Activated T-cell treated with anti-CD3 and anti-CD28 coated beads, Interleukin-2, amount 50 U/mL, for 1 hour (primary cell): ENCODE results near the gene MOB3B.

Experiments
- DNase-seq: peaks from one replicate; pipeline ENCODE4 v3.0.0-alpha.2; 2020

The MOB3B gene

DNA sequence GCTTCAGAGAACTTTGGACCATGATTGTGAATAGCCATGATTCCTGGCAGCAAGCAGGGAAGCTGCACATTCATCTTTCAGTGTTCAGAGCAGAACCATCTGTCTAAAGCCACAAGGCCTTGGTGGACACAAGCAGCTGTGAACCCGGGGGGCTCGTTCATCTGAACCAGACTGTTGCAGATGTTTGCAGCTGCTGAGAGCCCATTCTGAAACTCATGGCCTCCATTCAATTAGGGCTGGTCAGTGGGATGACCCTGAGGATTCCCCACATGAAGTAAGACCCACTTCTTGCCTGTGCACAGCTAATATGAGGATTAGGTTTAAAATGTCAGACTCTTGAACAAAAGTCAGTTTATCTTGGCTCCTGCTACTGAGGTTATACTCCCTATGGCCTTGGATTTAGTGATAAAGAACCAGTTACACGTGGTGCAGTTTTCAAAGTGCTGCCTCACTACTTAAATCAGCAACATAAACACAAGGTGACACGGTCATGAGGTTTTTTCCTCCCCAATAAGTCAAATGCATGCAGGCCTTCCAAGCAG, 115.3 kb downstream of the MOB3B start:
- no peak for DNase-seq

DNA sequence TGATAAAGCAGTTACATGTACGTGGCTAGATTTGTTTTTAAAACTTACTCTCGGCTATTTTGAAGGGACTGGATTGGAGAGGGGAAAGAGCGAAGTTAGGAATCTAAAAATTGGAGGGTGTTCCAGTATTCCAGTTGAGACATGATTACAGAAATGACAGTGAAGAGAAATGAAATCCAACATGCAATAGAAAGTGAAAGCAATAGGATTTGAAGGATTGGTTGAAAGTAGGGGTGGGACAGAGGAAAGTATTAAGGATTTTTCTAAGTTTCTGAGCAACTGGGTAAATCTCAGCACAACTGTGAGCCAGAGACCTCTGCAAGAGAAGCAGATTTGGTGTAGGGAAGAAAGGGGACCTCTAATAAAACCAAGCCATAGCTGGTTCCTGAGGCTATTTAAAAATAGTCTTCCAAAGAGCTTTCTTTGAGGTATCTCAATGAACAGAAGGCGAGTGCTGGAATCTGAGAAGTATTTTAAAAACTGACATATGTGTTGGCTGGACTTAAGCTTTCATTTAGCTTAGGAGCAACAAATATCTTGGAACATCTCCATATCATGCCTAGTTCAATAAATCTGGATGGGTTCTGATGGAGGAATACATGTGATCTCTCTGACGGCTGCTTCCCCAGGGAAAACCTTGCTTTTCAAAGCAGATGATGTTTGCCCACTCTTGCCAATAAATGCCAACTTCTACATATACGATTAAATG, 115.9 kb downstream of the MOB3B start:
- DNase-seq, result no peak

DNA sequence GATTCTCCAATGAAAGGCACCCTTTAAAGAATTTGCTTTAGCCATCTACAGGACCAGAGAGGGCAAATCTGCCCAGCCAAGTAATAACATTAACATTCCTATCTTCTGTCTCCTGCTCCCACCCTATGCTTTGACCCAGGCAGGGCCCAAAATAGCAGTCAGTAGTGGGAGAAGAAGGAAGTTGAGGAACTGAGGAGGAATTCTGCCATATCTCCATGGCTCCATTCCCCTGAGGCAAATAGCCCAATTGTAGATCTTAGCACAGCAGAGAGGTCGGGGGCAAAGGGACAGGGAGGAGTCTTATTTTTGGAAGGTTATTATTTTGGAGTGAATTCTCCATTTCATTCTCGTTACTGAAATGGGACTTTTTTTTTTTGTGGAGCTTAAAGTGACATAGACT, 116.7 kb downstream of the MOB3B start:
- DNase-seq, result no peak

DNA sequence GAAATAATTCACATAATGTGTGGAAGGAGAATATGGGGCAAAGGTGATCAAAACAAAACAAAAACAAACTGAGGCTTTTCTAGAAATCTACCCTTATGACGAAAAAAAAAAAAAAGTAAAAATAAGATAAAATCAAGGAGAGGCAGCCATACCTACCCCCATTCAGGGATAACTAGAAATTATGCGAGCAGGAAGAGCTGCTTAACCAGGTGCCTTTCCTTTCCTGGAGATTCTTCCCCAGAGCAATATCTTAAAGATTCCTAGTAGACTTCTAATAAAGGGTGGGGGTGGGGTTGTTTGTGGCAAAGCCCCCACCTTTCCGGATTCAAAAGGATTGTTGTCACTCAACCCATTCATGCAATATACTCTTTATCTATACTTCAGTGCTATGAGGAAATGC, 117.5 kb downstream of the MOB3B start:
- DNase-seq, result no peak

DNA sequence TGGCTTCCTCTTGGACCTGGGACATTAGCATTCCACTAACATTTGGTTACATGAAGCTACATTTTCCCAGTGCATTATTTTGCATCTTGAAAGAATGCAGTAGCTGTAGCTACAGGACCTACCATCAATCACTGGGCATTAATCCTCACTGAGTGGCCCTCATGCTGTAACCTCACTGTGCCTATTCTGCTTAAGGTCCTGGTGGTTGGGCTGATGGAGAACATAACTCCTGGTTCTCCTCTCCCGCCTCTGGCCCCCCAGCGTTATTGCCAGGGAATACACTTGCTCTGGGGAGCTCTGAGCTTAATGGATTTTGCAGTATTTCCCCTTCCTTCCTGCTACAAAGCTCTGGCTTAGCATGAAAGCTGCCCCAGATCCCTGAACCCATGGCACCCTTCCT, 121.1 kb downstream of the MOB3B start:
- no peak for DNase-seq

DNA sequence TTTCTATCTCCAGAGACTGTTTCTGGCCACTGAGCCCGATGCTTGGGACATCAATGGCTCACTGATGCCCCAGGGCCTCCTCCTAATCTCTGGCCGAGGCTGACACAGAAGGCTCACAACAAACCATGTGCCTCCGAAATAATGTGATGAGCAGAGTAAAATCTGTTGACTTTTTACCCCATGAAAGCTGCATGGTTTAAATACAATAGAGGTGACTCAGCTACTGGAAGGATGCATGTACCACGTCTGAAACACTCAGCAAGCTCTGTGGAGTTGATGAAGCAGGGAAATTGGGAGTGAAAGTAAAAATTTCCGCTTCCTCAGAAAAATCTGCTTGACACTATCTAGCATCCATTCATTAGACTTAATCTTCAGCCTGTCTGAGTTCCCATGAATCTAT, 121.6 kb downstream of the MOB3B start:
- DNase-seq, result no peak

DNA sequence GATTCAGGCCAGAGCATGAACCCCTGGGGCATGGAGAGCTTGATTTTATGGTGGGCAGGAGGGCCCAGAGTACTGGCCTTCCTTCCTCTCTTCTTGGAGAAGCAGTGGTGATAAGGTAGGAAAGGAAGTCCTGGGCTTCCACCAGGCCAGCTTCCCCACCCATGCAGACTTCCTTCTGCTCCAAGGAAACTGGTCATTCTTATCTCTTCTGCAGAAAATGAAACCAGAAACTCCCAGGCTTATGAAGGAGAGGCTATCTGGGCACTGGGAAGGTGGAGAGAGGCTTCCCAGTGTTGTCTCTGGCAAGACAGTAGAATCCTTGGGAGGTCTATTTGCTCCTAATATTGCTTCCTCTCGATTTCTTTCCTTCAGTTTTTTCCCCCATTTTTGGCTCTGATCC, 122.1 kb downstream of the MOB3B start:
- no peak for DNase-seq

DNA sequence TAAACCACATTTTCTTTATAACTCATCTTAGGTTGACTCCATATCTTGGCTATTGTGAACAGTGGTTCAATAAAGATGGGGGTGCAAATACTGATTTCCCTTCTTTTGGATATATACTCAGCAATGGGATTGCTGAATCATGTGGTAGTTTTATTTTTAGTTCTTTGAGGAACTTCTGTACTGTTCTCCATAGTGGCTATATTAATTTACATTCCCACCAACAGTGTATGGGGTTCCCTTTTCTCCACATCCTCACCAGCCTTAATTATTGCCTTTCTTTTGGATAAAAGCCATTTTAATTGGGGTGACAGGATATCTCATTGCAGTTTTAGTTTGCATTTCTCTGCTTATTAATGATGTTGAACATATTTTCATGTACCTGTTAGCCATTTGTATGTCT, 125.0 kb downstream of the MOB3B start:
- no peak for DNase-seq

DNA sequence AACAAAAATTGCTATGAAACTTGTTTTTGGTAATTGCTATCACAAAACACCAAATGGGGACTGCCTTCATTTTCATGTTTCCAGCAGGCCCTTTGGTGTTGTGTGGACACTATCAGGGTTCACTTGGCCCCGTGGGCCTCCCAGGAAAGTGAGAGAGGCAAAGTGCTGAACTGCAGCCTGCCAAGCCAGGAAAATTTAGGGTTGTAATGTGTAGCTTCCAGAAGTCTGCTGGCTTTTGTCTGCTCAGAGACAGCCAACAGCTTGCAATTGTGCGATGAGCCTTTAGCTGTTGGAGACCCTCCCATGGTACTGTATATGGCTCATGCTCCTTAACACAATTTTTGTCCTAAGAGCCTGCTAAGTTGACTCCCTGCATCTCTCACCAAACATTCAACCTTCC, 127.0 kb downstream of the MOB3B start:
- no peak for DNase-seq

DNA sequence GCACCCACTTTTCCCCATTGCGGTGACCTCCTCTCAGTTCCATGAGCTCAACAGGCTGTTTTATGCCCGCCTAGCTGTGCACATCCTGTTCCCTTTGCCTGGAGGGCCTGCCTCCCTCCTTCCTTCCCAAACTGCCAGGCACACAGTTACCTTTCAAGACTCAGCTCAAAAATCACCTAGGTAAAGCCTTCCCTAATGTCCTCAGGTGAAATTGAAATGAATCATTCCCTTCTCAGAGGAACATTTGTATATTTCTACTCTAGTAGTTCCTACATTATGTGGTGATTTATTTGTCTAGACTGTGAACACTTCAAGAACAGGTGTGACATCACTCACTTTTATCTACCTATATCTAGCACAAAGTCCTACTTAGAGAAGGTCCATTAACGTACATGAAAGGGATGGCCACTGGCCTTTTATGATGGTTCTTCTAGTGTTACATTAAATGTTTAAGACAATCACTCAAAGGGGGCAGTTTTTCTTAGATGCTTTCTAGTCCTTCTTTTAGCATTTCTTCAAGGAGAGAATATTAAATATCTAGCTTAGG, 129.2 kb downstream of the MOB3B start:
- no peak for DNase-seq

DNA sequence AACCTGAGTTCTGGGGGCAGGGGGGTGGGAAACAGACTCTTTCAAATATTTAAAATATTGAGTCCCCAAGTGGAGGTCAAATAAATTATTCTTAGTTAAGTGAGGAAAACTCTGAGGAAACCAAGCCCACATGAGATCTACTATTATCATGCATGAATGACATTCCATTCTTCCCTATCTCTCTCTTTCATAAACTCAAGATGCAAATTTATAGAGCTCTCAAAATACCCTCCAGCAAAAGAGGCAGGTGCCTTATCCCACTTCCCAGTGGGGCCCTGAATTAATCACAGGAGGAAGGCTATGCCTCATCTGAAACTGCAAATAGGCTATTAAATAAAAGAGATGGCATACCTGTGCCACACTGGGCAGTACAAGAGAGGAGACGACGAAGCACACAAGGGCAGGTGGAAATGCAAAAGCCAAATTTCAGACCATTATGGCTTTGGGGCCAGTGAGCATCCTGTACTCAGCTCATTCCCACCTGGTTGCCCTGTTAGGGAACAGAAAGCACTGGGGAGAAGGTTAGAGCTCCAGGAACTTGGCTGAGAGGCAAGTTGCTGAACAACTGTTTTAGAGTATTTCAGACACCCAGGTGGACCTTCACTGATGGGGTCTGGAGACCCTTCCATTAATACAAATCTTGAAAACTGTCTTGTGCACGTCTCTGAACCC, 130.5 kb downstream of the MOB3B start:
- DNase-seq, result no peak

DNA sequence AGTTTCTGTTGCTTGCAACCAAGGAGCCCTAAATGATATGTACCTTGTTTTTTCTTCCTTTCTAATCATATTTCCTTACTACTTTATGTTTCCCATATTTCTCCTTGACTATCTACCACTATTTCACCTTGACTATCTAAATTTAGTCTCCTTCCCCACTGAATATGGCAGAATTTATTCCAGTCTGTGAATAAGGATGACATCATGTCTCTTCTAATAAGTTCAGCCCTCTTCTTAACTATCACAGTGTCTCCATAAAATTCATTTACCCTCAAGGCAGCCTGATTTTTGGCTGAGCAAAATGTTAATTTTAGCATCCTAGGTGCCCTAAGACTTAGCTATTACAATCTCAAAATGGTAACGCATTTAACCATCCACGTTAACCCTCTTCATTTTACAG, 133.1 kb downstream of the MOB3B start:
- no peak for DNase-seq

DNA sequence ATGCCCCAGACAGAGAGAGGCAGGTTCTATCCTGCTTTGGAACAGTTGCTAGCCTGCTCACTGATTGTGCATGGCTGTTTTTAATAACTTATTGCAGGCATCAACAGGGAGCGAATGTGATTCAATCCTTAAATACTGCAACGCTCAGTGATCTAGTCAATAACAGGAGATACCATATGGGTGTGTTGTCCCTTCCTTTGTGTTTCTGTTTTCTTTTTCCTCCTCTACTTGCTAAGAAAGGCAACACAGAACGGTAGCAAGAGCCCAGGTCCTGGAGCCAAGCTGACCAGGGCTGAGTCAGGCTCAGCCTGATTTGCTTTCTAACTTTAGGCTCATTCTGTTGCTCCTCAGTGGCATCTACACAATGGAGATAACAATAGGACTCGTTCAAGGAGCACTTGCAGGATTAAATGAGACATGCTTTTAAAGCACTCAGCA, 134.1 kb downstream of the MOB3B start:
- DNase-seq, result no peak

DNA sequence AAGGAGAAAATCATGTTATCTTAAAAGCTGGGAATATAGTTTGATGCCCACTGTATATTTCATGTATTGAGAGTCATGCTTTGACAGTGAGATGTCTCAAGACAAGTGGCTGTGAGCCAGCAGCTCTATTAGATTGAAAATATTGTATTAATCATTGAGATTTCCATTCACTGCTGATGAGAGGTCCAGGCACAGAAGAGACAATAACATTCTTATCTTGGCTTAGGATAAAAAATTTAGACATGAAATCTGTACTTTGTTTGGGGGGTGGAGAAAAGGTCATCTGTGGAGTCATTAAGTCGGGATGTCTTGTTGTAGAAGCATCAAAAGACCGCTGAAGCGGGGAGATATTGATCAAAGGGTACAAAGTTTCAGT, 134.8 kb downstream of the MOB3B start:
- no peak for DNase-seq

DNA sequence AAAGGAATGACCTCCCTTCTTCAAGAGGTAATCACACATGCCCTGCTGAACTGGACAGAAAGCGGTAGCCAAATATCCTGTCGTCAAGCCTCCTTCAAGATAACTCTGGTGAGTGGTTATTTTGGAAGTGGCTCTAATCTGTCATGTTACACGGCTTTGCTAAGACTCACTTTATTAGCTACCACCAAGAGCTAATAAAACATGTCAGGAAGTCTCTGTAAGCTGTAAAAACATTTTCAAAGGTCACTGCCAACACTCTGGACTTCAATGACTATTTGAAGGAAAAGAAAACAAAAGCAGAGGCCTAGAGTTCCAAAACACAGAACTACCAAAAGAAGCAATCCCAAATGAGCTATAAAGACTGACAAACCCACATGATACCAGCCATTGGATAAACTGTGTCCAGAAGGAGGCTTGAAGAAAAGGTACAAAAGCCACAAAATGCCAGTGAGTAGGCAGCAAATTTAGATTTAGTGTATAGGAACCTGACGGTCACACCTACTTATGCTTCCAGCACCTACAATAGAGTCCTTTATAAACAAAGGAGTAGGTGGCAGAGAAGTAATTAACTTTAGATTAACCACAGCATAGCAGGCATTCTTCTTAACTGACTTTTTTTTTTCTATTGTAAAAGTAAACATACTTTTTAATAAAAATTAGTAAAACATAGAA, 135.3 kb downstream of the MOB3B start:
- no peak for DNase-seq

DNA sequence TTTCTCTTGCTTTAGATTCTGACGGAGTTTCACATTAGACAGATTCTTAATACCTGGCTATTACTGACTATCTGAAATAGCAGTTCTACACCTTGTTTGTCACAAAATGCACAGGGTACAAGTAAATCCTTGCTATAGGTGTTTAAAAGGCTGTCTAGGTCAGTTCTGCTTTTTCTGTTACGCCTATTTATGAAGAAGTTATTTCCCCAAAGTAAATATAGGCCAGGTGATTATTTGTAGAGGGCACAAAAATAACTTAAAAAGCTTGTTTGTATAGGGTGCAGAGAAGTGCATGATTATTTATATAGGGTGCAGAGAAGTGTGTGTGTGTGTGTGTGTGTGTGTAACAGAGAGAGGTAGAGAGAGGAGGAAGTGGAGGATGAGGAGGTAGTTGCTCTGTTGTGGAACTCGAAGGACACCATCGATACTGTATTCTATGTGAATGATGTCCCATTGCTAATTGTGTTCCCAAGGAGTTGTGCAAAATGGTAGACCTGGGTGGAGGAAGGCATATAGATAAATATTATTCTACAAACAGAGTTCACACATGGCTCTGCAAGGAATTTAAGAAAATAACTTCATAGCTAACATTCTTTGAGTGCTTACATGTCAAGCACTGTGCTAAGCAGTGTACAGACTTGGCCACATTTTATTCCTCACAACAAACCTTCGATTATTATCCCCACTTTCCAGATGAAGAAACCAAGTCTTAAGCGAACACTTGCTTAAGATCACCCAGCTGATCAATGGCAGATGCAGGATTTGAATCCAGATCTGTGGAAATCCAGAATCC, 136.4 kb downstream of the MOB3B start:
- no peak for DNase-seq

DNA sequence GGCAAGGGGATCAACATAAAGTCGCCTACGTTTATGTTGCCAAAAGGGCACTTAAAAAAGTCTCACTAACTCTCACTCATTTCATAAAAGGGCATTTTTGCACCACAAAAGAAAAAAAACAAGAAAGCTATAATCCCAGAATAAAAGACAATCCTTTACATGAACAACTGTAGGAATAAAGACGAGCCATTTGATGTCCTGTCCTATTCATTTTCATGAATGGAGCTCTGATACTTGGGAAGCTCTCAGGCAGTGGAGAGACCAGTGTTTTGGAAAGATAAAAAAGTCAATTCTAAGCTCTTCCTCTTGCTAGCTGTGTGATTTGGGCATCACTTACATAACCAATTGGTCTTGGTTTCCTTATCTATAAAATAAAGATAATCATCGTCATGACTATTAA, 137.2 kb downstream of the MOB3B start:
- DNase-seq, result no peak

DNA sequence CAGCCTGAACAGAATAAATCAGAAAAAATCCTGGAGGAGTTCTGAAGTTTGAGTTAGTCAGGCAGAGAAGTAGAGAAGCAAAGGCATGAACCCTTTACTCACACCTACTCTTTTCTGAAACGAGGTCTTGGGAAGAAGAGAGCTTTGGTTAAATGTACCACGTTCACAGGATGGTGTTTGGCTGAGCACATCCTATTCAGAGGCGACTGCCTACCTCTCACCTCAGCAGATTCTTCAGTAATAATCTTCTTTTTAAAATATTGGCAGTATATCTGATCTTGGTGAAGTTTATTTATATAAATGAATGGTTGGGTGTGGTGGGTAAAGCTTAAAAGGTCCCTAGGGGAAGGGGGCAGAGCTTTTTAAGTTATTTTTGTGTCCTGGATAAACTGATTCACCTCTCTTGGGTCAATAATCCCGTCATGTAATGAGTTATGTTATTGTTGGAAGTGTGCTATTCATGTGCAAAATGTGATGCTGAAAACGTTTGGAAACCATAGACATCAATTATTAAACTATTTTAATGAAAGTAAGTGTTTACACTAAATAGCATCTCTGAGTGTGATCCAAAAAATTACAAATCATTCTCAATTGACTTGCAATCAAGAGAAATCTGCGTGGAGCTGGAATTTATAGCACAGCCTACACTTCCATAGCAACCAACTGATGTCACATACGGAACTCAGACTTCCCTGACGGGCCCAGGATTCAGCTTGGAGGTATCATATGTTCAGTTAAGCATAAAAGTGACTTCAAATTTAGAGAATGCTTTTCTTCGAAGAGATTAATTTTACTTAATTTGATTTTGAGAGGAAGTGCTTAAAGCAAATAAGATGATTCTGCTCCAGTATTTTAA, 138.3 kb downstream of the MOB3B start:
- no peak for DNase-seq

DNA sequence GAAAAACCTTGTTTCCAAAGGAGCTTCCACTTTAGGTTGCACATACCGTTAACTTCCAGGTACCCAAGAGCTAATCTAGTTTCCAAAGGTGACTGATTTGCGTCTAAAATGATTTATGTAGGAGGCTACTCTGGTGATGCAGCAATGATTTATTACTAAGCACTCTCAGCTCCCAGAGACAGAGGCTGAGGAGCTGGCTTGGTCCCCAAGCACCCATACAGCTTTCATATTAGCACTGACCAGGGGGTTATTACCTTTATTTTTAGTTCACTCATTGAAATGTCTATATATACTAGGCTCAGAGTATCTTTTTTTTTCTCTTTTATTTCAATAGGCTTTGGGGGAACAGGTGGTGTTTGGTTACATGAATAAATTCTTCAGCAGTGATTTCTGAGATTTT, 141.5 kb downstream of the MOB3B start:
- no peak for DNase-seq

DNA sequence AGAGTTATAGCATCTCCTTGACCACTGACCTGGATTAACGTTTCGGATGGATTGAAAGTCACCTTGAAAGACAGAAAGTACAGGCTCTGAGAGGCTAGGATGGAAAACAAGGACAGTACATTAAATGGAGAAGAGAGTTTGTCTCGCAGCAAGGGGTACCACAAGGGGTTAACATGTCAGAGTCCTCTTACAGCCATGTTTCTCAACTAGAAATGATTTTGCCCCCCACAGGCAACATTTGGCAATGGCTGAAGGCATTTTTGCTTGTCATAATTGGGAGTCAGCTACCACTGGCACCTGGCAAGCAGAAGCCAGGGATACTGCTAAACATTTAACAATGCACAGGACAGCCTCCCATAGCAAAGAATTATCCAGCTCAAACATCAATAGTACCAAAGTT, 141.9 kb downstream of the MOB3B start:
- no peak for DNase-seq

DNA sequence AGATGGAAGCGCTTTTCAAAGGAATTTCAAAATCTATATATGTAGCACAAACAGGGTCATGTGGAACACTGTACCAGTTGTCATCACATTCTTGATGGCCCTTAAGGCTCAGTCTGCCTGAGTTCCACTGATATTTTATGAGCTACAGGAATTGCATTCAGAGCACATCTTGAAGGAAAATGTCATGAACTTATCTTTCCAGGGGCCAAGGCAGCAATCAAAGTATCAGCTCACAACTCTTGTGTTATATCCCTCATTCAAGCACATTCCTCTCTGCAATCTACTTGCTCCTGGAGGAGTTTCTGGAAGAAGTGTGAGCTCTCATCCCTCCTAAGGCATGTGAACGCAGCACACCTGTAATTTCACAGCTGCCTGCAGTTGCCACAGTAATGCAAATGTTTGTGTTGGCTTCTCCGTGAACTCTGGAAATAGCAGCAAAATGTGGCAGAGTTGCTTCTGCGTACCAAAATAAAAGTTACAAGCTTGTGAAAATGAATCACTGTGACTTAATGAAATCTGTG, 143.0 kb downstream of the MOB3B start:
- DNase-seq, result no peak
